ENCODE results near the gene NYNRIN.

DNA sequence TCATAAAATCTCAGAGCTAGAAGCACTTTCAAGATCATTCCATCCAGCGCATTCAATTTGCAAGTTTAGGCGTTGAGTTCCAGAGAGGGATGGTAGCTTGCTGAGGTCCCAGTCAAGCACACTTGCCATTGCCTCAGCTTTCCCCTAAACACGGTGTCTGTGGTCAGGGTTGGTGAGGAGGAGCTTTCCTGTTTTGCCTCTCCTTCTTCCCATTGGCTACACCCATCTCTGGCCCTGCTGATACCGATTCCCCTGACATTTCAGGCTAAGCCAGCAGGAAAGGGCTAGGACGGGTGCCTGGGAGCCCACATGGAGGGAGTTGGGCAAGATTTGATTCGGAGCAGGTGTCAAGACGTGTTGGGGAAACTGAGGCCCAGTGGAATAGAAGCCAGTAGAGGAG is 21.7 kb upstream of the NYNRIN start:
- TF ChIP-seq POLR2AphosphoS5 (IDR thresholded peaks at IDR 0.05; ENCODE audit: low read depth, low read length) (no peak), POLR2A (IDR thresholded peaks at IDR 0.05; ENCODE audit: low read depth, low read length) (no peak), TAF1 (IDR thresholded peaks at IDR 0.05; ENCODE audit: borderline replicate concordance, low read depth, low read length) (no peak)
